AG04449 (cell line): ENCODE data around the gene NEK9.
"Not testable (repeated sequence)": the region's sequence is repeated elsewhere in the genome, so short reads cannot be mapped to it uniquely, and the experiment has no call there.

Source experiments
- CTCF ChIA-PET: fragments of 350-600 bp; formaldehyde crosslinking; extraction: SDS; loops from one replicate; lab custom pipeline; 2021; ENCODE audit warnings: antibody characterized with exemption; lab: Yijun Ruan, JAX
- POLR2A ChIA-PET: fragments of 400-600, 350-600 bp; formaldehyde crosslinking; extraction: SDS; loops from one replicate; lab custom pipeline; 2020; ENCODE audit warnings: antibody characterized with exemption, inconsistent platforms; lab: Yijun Ruan, JAX
- DNase-seq: peaks from one replicate; pipeline ENCODE4 v3.0.0-alpha.2; 2010; ENCODE audit warnings: low read depth, low spot score
- H3K4me3 ChIP-seq: 2 replicates; pipeline ENCODE4 v1.5.1; 2011; ENCODE audit warnings: low read depth, mild to moderate bottlenecking, control low read depth, low read length
- CTCF ChIP-seq: IDR thresholded peaks from one replicate; pipeline ENCODE4 v1.5.1; 2011; ENCODE audit warnings: mild to moderate bottlenecking, moderate library complexity, low read length, control low read depth, inconsistent platforms; ENCODE audit not compliant: insufficient read depth; ENCODE audit errors: missing control alignments

NEK9 gene

DNA sequence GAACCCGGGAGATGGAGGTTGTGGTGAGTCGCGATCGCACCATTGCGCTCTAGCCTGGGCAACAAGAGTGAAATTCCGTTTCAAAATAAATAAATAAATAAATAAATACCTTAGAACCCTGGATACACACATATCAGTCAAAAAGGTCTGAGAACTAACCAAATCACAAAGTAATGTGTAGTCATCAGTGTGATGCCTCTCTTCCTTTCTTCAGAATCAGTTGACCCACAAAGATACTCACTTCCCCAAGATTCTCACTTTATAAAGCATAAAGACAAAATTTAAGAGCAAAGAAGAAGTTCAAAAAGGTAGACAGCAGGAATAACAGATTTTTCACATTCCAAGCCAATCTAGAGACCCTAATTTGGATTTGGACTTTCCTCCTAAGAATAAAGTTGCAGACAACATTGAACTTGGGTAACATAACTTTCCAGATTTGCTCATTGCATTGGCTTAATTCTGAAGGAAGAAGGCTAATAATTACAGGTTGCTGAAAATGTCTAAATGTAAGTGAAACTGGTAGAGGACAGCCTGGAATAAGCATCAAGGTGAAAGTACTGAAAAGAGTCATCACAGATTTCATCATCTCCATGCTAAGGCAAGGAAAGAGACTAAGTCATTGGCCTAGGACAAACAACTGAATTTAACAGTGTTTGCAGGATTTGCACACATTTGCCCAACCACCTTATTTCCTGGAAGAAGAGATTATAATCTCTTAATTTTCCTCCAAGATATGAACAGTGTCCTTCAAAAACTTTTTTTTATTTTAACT, 32.2 kb upstream of the NEK9 start:
- no peak overlapping the region for H3K4me3 ChIP-seq
- TF ChIP-seq CTCF = no peak
- ChIA-PET CTCF (interaction anchor here (1.0 to 1.3 kb wide), 3 partner anchors 24 to 145 kb away, joined by 3 to 5 read pairs (median 4); no protein-coding TSS in a partner anchor), POLR2A (no interaction called here)
- no peak for DNase-seq

DNA sequence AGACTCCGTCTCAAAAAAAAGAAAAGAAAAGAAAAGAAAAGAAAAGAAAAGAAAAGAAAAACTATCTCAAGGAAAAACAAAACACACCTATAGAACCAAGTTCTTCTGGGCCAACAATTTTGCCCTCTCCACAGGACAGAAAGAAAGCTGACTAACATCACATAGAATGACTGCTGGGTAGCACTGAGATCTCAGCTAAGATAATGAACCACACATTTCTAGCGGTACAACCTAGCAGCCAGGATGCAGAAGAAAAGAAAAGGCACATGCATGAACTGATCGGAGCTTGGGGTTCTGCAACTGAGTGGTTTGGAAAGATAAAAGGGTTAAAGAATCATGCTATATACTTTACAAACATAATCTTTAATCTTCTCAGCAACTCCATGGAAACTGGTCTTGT, 30.1 kb upstream of the NEK9 start:
- H3K4me3 ChIP-seq = no peak overlapping the region
- no peak for DNase-seq
- no peak for TF ChIP-seq CTCF
- POLR2A ChIA-PET = interaction anchor here (0.7 kb wide), 1 partner anchor 148 kb away, joined by 5 read pairs; no protein-coding TSS in a partner anchor
- CTCF ChIA-PET = no interaction called here

GRCh38 chr14:75156111-75156510, 29.3 kb upstream of the NEK9 start:
- no peak for TF ChIP-seq CTCF
- H3K4me3 ChIP-seq = no peak overlapping the region
- DNase-seq = no peak
- CTCF ChIA-PET = interaction anchor here (0.9 to 1.4 kb wide), 4 partner anchors 14 to 144 kb away, joined by 3 read pairs; no protein-coding TSS in a partner anchor
- POLR2A ChIA-PET = no interaction called here

- DNase-seq = no peak
- H3K4me3 ChIP-seq = no peak overlapping the region
- TF ChIP-seq CTCF = no peak
- ChIA-PET POLR2A (no interaction called here), CTCF (interaction anchor here (1.2 to 1.4 kb wide), 3 partner anchors 13 to 145 kb away, joined by 3 read pairs; no protein-coding TSS in a partner anchor)
Measured at GRCh38 chr14:75155169-75155568, 28.3 kb upstream of the NEK9 start.

DNA sequence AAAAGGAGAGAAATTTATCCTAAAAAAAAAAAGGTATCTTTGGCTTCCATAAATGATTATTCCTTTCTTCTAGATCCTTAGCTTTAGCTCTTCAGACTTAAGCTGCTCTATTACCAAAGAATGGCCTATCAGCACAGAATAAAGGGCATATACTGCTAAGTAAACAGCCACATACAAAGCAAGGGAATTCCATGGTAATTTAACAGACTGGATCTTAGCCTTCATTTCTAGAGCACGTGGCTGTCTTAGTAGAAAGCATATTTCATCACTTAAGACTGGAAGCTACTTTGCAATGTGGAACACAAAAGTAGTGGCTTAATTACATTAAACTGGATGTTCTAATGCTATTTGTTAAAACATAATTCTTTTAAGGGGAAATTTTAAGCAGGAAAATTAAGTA, 26.4 kb upstream of the NEK9 start:
- no peak for DNase-seq
- H3K4me3 ChIP-seq = no peak overlapping the region
- CTCF ChIA-PET = interaction anchor here (1.0 to 2.3 kb wide), 5 partner anchors 21 to 154 kb away, joined by 3 to 8 read pairs (median 3); no protein-coding TSS in a partner anchor
- POLR2A ChIA-PET = no interaction called here
- no peak for TF ChIP-seq CTCF

DNA sequence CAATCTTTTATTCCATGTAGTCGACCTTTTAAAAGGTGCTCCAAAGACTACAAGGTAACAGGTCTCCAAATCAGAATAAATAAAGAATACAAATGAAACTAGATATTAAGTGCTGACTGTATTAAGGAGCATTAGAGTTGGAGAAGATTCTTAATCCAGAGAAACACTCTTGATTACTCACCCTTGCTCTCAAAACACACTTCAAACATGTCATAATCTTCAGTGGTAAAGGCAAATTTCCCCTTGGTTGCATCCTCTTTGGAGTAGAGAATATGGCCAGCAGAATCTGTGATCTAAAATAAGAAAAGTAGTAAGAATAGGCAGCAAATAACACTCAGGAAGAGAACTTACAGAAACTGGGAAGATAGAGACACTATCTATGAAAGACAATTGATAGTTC, 25.0 kb upstream of the NEK9 start:
- ChIA-PET CTCF (interaction anchor here (2.3 kb wide), 1 partner anchor 146 kb away, joined by 8 read pairs; no protein-coding TSS in a partner anchor), POLR2A (no interaction called here)
- DNase-seq = no peak
- no peak overlapping the region for H3K4me3 ChIP-seq
- TF ChIP-seq CTCF = no peak

DNA sequence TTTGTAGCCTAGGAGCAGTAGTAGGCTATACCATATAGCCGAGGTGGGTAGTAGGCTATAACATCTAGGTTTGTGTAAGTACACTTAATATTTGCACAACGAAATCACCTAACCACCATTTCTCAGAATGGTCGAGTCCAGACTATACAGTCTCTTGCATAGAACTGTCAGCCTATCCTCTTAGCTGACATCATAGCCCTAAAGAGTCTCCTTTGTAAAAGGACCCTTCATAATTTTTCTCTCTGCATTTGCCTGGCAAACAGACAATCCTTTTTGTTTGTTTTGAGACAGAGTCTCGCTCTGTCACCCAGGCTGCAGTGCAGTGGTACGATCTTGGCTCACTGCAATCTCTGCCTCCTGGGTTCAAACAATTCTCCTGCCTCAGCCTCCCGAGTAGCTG, 23.8 kb upstream of the NEK9 start:
- POLR2A ChIA-PET, H3K4me3 ChIP-seq, DNase-seq: not testable (repeated sequence)
- CTCF ChIA-PET = interaction anchor here (2.3 kb wide), 1 partner anchor 145 kb away, joined by 6 read pairs; no protein-coding TSS in a partner anchor
